Prostate gland (tissue), 2 donors: ENCODE measurements around the gene MFAP4. TPM values are rescaled to one million over a fixed set of nuclear protein-coding genes. Genes with fewer than 3 reads are reported as not detected.

Source experiments
- DNase-seq: peaks from one replicate; pipeline ENCODE4 v3.0.0-alpha.2; 2019; ENCODE audit warnings: low spot score
- H3K27ac ChIP-seq, 2 donors: fragments of 200-600 bp; sonication (generic); 2 replicates each; pipeline ENCODE4 v1.5.1; 2017 to 2019
- H3K27me3 ChIP-seq: fragments of 200-600 bp; sonication (generic); replicated peaks from 2 replicates; pipeline ENCODE4 v1.5.1; 2019; ENCODE audit not compliant: insufficient read depth
- H3K36me3 ChIP-seq, 2 donors: fragments of 200-600 bp; sonication (generic); 1 replicate in 1 of 2; 2 replicates in 1 of 2; pipeline versions ENCODE4 v1.5.1 to v1.8.1; 2017 to 2019
- H3K4me1 ChIP-seq: fragments of 200-600 bp; sonication (generic); replicated peaks from 2 replicates; pipeline ENCODE4 v1.5.1; 2019
- H3K4me3 ChIP-seq, 2 donors: fragments of 200-600 bp; sonication (generic); 2 replicates each; pipeline ENCODE4 v1.5.1; 2017 to 2019
- H3K9me3 ChIP-seq: fragments of 200-600 bp; sonication (generic); 2 replicates; pipeline ENCODE4 v1.5.1; 2017
- POLR2A ChIP-seq: fragments of 450-650 bp; IDR thresholded peaks from one replicate; pipeline ENCODE4 v1.6.1; 2016; ENCODE audit warnings: antibody characterized with exemption, mild to moderate bottlenecking
- POLR2AphosphoS5 ChIP-seq: sonication (generic); formaldehyde crosslinking; IDR thresholded peaks from one replicate; pipeline ENCODE4 v1.6.1; 2017; ENCODE audit warnings: antibody characterized with exemption
- WGBS: methylation state at CpG from one replicate; pipeline ENCODE4 v1.1.5; 2018; 5-methylcytosine and 5-hydroxymethylcytosine counted together
- intact Hi-C: fragments of 100-400 bp; cut with DNase I; formaldehyde crosslinking; loops from one replicate; pipeline ENCODE4 v1.14.2; 2022
- total RNA-seq, 2 donors: library from RNA; depleted of rRNA; stranded (reverse); fragments of >200 nt; gene quantifications; one replicate each; pipeline ENCODE4 v1.1.0, GENCODE V29; 2016
- TF ChIP-seq, protein P1 (sequence below), 4 experiments: fragments of 200-600 bp in 2 of 4; fragments of 450-650 bp in 2 of 4; sonication (generic) in 2 of 4; IDR thresholded peaks; 1 replicate in 3 of 4; 2 replicates in 1 of 4; pipeline ENCODE4 v1.5.1; 2016 to 2019; ENCODE audit warnings: antibody characterized with exemption in 4 of 4, mild to moderate bottlenecking in 2 of 4, moderate library complexity in 2 of 4

MFAP4 gene
- total RNA-seq, 2 donors from 2014 or later, result 56.1 to 146 TPM

DNA sequence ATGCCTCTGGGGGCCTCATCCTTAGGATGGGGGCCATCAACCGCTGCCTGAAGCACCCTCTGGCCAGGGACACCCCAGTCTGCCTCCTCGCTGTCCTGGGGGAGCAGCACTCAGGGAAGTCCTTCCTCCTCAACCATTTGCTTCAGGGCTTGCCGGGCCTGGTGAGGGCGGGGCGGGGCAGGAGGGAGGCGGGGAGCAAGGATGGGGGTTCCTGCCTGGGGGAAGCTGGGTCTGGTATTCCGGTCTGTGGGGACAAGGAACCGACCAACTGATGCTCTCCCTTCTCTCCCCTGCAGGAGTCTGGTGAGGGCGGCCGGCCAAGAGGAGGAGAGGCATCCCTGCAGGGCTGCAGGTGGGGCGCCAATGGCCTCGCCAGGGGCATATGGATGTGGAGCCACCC is 26.0 kb upstream of the MFAP4 start:
- TF ChIP-seq POLR2A, result no peak
- TF ChIP-seq, protein P1, sequence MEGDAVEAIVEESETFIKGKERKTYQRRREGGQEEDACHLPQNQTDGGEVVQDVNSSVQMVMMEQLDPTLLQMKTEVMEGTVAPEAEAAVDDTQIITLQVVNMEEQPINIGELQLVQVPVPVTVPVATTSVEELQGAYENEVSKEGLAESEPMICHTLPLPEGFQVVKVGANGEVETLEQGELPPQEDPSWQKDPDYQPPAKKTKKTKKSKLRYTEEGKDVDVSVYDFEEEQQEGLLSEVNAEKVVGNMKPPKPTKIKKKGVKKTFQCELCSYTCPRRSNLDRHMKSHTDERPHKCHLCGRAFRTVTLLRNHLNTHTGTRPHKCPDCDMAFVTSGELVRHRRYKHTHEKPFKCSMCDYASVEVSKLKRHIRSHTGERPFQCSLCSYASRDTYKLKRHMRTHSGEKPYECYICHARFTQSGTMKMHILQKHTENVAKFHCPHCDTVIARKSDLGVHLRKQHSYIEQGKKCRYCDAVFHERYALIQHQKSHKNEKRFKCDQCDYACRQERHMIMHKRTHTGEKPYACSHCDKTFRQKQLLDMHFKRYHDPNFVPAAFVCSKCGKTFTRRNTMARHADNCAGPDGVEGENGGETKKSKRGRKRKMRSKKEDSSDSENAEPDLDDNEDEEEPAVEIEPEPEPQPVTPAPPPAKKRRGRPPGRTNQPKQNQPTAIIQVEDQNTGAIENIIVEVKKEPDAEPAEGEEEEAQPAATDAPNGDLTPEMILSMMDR (IDR thresholded peaks at IDR 0.05), result no peak
- TF ChIP-seq POLR2AphosphoS5, result no peak
- intact Hi-C loops, result no loop called here
- no peaks in the 10 kb centered on the region for H3K27me3 ChIP-seq
- WGBS, result 78% methylated on average over 11 of the region's 12 CpGs
- H3K4me1 ChIP-seq, result no peaks in the 10 kb centered on the region
- H3K9me3 ChIP-seq, result no peaks in the 10 kb centered on the region
- H3K4me3 ChIP-seq, result no peak overlapping the region
- DNase-seq, result no peak
- no peak overlapping the region for H3K27ac ChIP-seq
- no peaks in the 10 kb centered on the region for H3K36me3 ChIP-seq

GRCh38 chr17:19412510-19412909 is 25.5 kb upstream of the MFAP4 start:
- no peaks in the 10 kb centered on the region for H3K36me3 ChIP-seq
- intact Hi-C loops, result no loop called here
- no peak for DNase-seq
- H3K27ac ChIP-seq, result no peak overlapping the region
- no peak overlapping the region for H3K4me3 ChIP-seq
- no peaks in the 10 kb centered on the region for H3K9me3 ChIP-seq
- WGBS, result 87% methylated on average over 16 of the region's 16 CpGs
- H3K27me3 ChIP-seq, result no peaks in the 10 kb centered on the region
- no peaks in the 10 kb centered on the region for H3K4me1 ChIP-seq
- TF ChIP-seq POLR2AphosphoS5 (no peak), POLR2A (no peak)
- TF ChIP-seq, protein P1 (IDR thresholded peaks at IDR 0.05), result no peak

DNA sequence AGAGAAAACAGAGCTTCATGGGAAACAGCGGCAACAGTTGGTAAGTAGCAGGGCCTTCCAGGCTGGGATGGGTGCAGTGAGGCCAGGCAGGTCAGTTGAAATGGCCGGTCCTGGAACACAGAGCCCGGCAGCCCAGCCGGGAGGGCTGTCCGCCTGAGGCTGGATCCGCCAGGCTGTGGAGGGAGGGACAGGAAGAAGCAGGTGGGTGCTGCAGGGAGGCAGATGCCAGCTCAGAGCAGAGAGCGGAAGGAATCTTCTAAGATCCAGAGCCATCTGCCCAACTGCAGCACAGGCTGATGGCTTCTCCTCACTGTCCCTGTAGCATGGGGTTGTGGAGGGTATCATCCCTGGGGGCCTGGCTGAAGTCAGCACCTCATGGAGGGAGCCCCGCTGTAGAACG is 24.6 kb upstream of the MFAP4 start:
- Histone ChIP-seq H3K4me1 (no peaks in the 10 kb centered on the region), H3K9me3 (no peaks in the 10 kb centered on the region), H3K4me3 (peak overlapping the region; percentile 5 to 11), H3K27ac (peak overlapping the region in 1 of 2 donors; percentile 20), H3K36me3 (no peaks in the 10 kb centered on the region), H3K27me3 (no peaks in the 10 kb centered on the region)
- intact Hi-C loops, result loop anchor here (2.0 kb wide), 1 partner anchor 33 kb away; no protein-coding TSS in a partner anchor
- WGBS, result 49% methylated on average over 9 of the region's 9 CpGs
- TF ChIP-seq POLR2A (no peak), POLR2AphosphoS5 (no peak)
- TF ChIP-seq, protein P1 (IDR thresholded peaks at IDR 0.05), result no peak
- DNase-seq, result no peak

DNA sequence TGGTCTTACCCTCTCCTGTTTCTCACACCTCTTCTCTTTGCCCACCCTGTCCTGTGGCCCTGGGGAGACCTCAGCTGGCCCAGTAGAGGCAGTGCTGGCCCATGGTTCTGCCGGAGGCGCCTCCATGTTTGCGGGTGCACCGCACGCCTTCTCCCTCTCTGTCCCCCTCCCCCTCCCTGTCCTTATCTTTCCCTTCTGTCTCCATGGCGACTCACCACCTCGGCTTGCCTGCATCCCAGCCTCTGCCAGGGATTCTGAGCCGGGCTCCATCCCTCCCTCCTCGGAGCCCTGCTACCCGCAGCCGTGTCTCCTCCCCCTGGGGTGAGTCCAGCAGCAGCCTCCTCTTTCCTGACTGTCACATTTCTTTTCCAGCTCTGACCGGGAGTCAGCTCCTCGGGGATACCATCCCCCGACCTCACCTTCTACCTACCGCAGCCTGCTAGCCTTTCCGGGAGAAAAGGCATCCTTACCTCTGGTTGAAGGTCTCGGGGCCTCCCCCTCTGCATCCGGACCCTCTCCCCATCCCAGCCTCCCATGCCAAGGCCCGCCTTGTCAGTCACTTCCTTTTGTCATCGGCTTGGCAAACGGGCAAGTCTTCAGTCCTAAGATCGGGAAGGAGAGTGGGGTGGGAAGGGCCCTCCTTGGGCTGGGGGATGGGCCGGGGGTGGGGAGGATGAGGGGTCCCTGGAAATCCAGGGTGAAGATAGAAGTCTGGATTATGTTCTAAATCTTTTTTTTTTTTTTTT is 24.1 kb upstream of the MFAP4 start, which contains the start of gene RNF112:
RNF112 (plus strand) TSS at position 358 of the 746 bp plus-strand sequence; CDS start at position 535, 177 bp downstream.
- Histone ChIP-seq H3K27me3 (no peaks in the 10 kb centered on the region), H3K4me3 (peak within 1 kb of the TSS; percentile 5 to 11), H3K27ac (peak within 1 kb of the TSS in 1 of 2 donors; percentile 20), H3K4me1 (no peaks in the 10 kb centered on the region), H3K9me3 (no peaks in the 10 kb centered on the region), H3K36me3 (no peaks in the 10 kb centered on the region)
- TF ChIP-seq POLR2AphosphoS5, result no peak
- TF ChIP-seq, protein P1 (IDR thresholded peaks at IDR 0.05), result no peak
- TF ChIP-seq POLR2A, result no peak
- WGBS, result 21% methylated on average over 23 of the region's 23 CpGs
- DNase-seq, result no peak
- intact Hi-C loops, result loop anchor here (2.0 kb wide), 1 partner anchor 34 kb away; no protein-coding TSS in a partner anchor

GRCh38 chr17:19410091-19410490 is 23.1 kb upstream of the MFAP4 start:
- no peaks in the 10 kb centered on the region for H3K36me3 ChIP-seq
- no peaks in the 10 kb centered on the region for H3K4me1 ChIP-seq
- no peaks in the 10 kb centered on the region for H3K9me3 ChIP-seq
- TF ChIP-seq POLR2A, result no peak
- TF ChIP-seq, protein P1 (IDR thresholded peaks at IDR 0.05), result no peak
- no peak for TF ChIP-seq POLR2AphosphoS5
- DNase-seq, result no peak
- no peak overlapping the region for H3K4me3 ChIP-seq
- intact Hi-C loops, result loop anchor here (2.0 kb wide), 1 partner anchor 35 kb away; no protein-coding TSS in a partner anchor
- no peaks in the 10 kb centered on the region for H3K27me3 ChIP-seq
- no peak overlapping the region for H3K27ac ChIP-seq
- 91% methylated on average over 6 of the region's 6 CpGs for WGBS
